GM19455 (cell line): ENCODE results near the gene ZFAND3.

Source experiments
- ATAC-seq: cut with Tn5 transposase; IDR thresholded peaks from one replicate; pipeline ENCODE4 v1.9.1; 2021; ENCODE audit not compliant: unreplicated experiment

The ZFAND3 gene, protein sequence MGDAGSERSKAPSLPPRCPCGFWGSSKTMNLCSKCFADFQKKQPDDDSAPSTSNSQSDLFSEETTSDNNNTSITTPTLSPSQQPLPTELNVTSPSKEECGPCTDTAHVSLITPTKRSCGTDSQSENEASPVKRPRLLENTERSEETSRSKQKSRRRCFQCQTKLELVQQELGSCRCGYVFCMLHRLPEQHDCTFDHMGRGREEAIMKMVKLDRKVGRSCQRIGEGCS

DNA sequence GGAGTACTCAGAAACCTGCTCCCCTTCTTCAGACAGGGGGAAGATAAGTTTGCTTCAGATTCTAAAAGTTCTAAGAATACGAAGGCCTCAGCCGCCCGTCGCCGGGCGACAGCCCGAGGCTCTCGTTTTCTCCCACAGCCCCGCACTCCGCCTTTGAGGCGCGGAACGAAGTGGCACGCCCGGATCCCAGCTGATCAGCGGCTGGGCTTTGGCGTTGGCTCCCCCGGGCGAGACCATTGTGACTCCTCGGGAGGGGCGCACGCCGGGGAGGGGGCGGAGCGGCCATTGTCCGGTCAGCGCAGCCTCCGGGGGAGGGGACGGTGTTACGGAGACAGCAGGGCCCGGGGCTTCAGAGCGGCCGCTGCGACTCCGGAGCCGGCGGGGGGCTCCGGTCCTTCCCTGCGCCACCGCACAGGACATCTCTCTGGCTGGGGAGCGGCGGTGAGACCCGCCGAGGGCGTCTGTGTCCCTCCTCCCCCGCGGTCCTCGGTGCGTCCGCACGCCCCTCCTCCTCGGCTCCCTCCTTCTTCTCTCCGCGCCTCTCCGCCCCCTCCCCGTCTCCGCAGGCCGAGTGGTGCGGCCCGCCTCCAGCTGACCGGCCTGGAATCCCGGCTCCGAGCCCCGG lies at the start of gene ZFAND3:
ZFAND3 (plus strand) TSS at position 551 of the 625 bp plus-strand sequence. CDS start 219 bp downstream, outside the sequence.
- ATAC-seq, result peak; percentile 85

DNA sequence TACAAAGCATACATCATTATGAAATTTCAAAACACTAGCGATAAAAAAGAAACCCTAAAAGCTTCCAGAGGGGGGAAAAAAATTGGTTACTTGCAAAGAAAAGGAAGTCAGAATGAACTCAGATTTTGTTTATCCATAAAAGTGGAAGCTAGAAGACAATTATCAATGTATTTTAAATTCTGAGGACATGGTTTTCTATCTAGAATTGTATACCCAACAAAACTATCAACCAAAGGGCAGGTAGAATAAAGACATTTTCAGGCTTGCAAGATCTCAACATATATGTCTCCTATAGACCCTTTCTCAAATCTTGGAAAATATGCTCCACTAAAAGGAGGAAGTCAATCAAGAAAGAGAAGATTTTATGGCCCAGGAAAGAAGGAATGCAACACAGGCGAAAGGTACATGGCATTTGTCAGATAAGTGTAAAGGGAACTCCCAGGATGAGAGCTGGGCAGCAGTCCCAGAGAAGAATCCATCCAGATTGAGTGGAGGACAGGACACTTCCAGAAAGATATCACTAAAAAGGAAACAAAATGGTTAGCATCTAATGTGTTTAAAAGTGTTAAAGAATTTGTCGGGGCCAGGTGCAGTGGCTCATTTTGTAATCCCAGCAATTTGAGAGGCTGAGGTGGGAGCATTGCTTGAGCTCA lies 45.4 kb upstream of the ZFAND3 start:
- no peak for ATAC-seq

- ATAC-seq, result no peak
Observed at GRCh38 chr6:37776566-37776965, 43.0 kb upstream of the ZFAND3 start.

DNA sequence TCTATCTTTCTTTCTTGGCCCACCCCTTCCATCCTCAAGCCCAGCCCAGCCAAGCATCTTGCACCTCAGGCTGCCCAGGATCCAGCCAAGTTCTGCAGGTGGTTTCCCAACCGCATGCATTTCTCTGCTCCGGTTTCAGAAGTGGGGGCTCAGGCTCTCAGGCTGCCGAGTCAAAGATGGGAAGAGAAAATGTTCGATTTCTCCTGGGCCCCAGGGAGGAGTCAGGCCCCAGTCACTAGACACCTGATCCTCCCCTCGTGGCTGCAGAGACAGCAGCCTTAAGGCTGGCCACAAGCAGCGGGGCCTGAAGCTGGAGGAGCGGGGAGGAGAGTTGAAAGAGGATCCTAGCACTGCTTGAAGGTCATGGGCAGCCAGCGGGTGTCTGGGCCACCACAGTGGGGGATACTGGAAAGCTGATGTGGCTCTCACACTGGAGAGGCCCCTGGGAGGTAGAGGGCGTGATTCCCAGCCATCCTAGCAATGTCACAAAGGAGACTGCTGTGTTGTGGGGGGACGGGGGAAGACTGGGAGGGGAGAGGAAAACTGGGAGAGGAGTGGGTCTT lies 42.2 kb upstream of the ZFAND3 start:
- peak; percentile 63 for ATAC-seq

- ATAC-seq, result no peak
Observed at GRCh38 chr6:37779111-37779800, 40.3 kb upstream of the ZFAND3 start.

- no peak for ATAC-seq
Observed at GRCh38 chr6:37779902-37780628, 39.5 kb upstream of the ZFAND3 start.

DNA sequence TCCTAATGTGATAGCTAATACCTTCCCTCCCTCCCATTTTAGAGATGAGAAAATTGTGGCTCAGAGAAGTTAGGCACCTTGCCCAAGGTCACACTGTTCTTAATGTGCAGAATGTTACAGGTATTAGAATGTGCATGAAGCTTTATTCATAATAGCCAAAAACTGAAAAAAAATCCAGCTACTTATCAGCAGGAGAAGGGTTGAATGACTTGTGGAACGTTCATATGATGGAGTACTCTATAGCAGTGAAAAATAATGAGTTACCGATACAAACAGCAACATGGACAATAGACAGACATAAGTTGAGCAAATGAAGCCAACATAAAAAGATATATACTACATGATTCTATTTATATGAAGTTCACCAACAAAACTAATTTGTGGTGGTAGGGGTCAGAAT lies 37.7 kb upstream of the ZFAND3 start:
- ATAC-seq, result no peak

GRCh38 chr6:37783025-37783855 lies 36.3 kb upstream of the ZFAND3 start:
- no peak for ATAC-seq

DNA sequence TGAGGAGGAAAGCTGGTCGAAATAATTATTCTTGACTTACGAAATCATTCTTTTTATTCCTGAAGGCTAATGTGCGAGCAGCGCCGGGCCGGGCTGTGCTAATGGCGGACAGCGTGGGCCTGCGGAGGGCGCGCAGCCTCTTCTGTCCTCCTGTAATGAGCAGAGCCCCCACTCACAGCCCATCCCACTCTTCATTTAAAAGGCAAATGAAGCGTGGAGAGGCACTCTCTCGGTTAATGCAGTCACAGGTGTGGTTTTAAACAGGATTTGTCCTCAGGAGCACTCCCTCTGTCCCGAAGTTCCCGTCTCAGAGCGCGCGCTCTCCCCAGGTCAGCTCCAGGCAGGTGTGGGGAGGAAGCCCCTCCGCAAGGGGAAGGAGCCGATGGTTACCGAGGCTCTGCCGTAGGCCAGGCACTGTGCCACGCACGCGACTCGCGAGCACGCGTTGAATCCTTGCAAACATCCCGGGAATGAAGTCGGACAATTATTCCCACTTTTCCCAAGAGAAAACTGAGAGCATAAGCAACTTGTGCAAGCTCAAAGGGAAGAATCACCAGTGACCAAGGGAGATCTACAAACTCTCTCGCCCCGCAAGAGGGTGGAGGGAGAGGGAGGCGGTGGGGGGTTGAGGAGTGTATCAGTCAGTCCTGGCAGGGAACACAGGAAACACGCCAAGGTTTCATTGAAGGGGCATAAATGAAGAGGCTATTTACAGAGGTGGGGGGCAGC lies 35.5 kb upstream of the ZFAND3 start:
- ATAC-seq, result no peak

GRCh38 chr6:37784585-37784967 lies 35.0 kb upstream of the ZFAND3 start:
- no peak for ATAC-seq

- ATAC-seq, result no peak
Observed at GRCh38 chr6:37785002-37785662, 34.4 kb upstream of the ZFAND3 start.

GRCh38 chr6:37785663-37786270 lies 33.8 kb upstream of the ZFAND3 start:
- no peak for ATAC-seq

GRCh38 chr6:37787216-37787615 lies 32.3 kb upstream of the ZFAND3 start:
- no peak for ATAC-seq

- ATAC-seq, result no peak
Observed at GRCh38 chr6:37788259-37788658, 31.3 kb upstream of the ZFAND3 start.

- ATAC-seq, result peak; percentile 64
Observed at GRCh38 chr6:37791156-37791919, 28.2 kb upstream of the ZFAND3 start.

DNA sequence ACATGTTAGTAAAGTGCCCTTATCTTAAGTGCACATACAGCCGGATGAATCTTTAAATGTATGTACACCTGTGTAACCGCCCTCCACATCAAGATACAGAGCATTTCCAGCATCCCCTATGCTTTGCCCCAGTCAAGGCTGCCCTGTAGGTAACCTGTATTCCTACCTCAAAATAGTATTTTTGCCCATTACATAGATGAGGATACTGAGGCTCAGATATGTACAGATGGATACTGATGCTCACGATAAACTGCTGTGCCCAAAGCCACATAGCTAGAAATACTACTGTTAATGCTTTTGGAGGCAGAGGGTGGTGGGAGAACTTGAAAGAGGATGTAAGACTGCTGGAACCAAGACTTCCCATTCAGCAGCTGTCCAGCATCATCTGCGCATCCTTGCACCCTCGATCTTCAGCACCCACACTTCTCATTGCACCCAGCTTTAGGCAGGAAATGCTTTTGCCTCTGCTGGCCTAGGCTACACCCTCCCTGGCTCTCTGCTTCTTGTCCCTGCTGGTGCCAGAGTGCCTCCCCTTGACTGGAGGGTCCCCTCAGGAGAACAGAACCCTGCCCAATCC lies 27.0 kb upstream of the ZFAND3 start:
- ATAC-seq, result no peak

DNA sequence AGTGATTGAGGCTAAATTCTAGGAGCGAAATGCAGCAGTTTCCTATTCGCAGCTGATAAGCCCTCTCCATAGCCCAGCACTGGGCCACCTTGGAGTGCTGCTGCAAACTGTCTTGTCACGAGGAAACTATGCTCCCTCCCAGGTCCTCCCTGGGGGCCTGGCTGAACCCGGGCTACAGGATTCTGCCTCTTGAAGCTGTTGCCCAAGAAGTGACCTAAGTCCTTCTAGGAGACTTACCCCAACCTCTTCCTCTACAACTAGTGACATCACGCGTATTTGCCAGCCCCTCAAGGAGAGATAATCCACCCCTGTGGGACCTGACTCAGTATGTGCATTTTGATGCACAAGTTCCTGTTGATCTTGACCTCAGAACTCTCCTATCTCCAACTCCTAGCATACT lies 26.5 kb upstream of the ZFAND3 start:
- no peak for ATAC-seq
